PC-9 (cell line): ENCODE measurements around the gene ELL2. TPM values are rescaled to one million over a fixed set of nuclear protein-coding genes. Genes with fewer than 3 reads are reported as not detected.

Experiments used
- BruUV-seq: library from RNA; stranded (reverse); fragments of 400-500 nt; replicated peaks from 2 replicates; lab custom pipeline; 2021; lab: Mats Ljungman, UMichigan
- CTCF ChIA-PET: fragments of 300-600 bp; sonication (Branson Sonifier 250); formaldehyde crosslinking; loops from one replicate; lab custom pipeline; 2022; ENCODE audit warnings: antibody characterized with exemption; lab: Charles Lee
- POLR2A ChIA-PET: fragments of 300-600 bp; sonication (Branson Sonifier 250); formaldehyde crosslinking; loops from one replicate; lab custom pipeline; 2022; ENCODE audit warnings: antibody characterized with exemption; ENCODE audit not compliant: unreplicated experiment; lab: Charles Lee
- DNase-seq, 2 experiments: peaks; one replicate each; pipeline versions ENCODE4 v3.0.0 to v3.0.0-alpha.2; 2015 to 2022; ENCODE audit warnings: mixed read lengths in 1 of 2
- H2AFZ ChIP-seq: fragments of 200-600 bp; sonication (generic); 2 replicates; pipeline ENCODE4 v1.8.1; 2017; ENCODE audit warnings: antibody characterized with exemption
- H3F3A ChIP-seq: fragments of 200-600 bp; sonication (generic); 2 replicates; pipeline ENCODE4 v1.8.1; 2017; ENCODE audit warnings: antibody characterized with exemption, mild to moderate bottlenecking, low read depth; ENCODE audit not compliant: insufficient read depth
- H3K27ac ChIP-seq: fragments of 200-600 bp; sonication (generic); 2 replicates; pipeline ENCODE4 v1.6.1; 2016; ENCODE audit warnings: mixed run types
- H3K27me3 ChIP-seq: fragments of 200-600 bp; sonication (generic); 2 replicates; pipeline ENCODE4 v1.6.1; 2016; ENCODE audit warnings: low read depth, mixed run types; ENCODE audit not compliant: insufficient read depth
- H3K36me3 ChIP-seq: fragments of 200-600 bp; sonication (generic); 2 replicates; pipeline ENCODE4 v1.6.1; 2016; ENCODE audit warnings: low read depth, mixed run types
- H3K4me1 ChIP-seq: fragments of 200-600 bp; sonication (generic); replicated peaks from 2 replicates; pipeline ENCODE4 v1.6.1; 2016; ENCODE audit warnings: mixed run types; ENCODE audit not compliant: insufficient read depth
- H3K4me2 ChIP-seq: fragments of 200-600 bp; sonication (generic); 2 replicates; pipeline ENCODE4 v1.6.1; 2017; ENCODE audit warnings: mixed run types
- H3K4me3 ChIP-seq: fragments of 200-600 bp; sonication (generic); 2 replicates; pipeline ENCODE4 v1.6.1; 2016; ENCODE audit warnings: mixed run types
- H3K79me2 ChIP-seq: fragments of 200-600 bp; sonication (generic); 2 replicates; pipeline ENCODE4 v1.6.1; 2017; ENCODE audit warnings: low read depth, mixed run types
- H3K9me2 ChIP-seq: fragments of 200-600 bp; sonication (generic); 2 replicates; pipeline ENCODE4 v1.8.1; 2017; ENCODE audit warnings: mild to moderate bottlenecking; ENCODE audit not compliant: insufficient read depth
- H3K9me3 ChIP-seq: fragments of 200-600 bp; sonication (generic); 2 replicates; pipeline ENCODE4 v1.8.1; 2016; ENCODE audit warnings: low read depth; ENCODE audit not compliant: insufficient read depth
- H4K20me1 ChIP-seq: fragments of 200-600 bp; sonication (generic); 2 replicates; pipeline ENCODE4 v1.8.1; 2017; ENCODE audit not compliant: insufficient read depth
- CTCF ChIP-seq: fragments of 200-600 bp; sonication (generic); conservative IDR thresholded peaks from 2 replicates; pipeline ENCODE4 v1.6.1; 2017; ENCODE audit warnings: mixed run types, antibody characterized with exemption, mild to moderate bottlenecking, moderate library complexity
- EZH2 ChIP-seq: fragments of 200-600 bp; sonication (generic); IDR thresholded peaks from 2 replicates; pipeline ENCODE4 v1.8.0; 2017; ENCODE audit warnings: antibody characterized with exemption, low read depth
- intact Hi-C: fragments of 100-400 bp; cut with micrococcal nuclease; formaldehyde crosslinking; loops from one replicate; pipeline ENCODE4 v1.10.0; 2022; ENCODE audit not compliant: unreplicated experiment
- total RNA-seq: library from RNA; stranded (reverse); gene quantifications from 2 replicates; pipeline ENCODE4 v1.2.3, GENCODE V29; 2021

Gene ELL2
- total RNA-seq, 1 experiment from 2014 or later = 25.5 TPM

GRCh38 chr5:95840956-95841705, 120.5 kb downstream of the ELL2 start:
- Histone ChIP-seq H3K9me3 (no peaks in the 10 kb centered on the region; the same call in 1 of the 2 replicates), H3F3A (peaks cover 8% of the 10 kb centered on the region; the same call in 1 of the 2 replicates), H3K36me3 (no peaks in the 10 kb centered on the region), H3K4me3 (no peak overlapping the region), H3K79me2 (no peaks in the 10 kb centered on the region), H4K20me1 (no peaks in the 10 kb centered on the region), H3K9me2 (no peaks in the 10 kb centered on the region), H3K4me2 (no peak overlapping the region), H2AFZ (no peak overlapping the region), H3K27me3 (no peaks in the 10 kb centered on the region), H3K27ac (peak overlapping the region; percentile 75), H3K4me1 (peaks cover 39% of the 10 kb centered on the region)
- BruUV-seq = TSS peak; percentile 63
- POLR2A ChIA-PET = no interaction called here
- no peak for DNase-seq
- intact Hi-C loops = loop anchor here (5.0 to 10.0 kb wide), 2 partner anchors 284 to 556 kb away; partner anchors contain the start of genes ARSK and MCTP1
- TF ChIP-seq EZH2 (no peak), CTCF (no peak)
- CTCF ChIA-PET = interaction anchor here (0.6 kb wide), 2 partner anchors 34 to 194 kb away, joined by 3 read pairs; no protein-coding TSS in a partner anchor

GRCh38 chr5:95839658-95840057, 122.0 kb downstream of the ELL2 start:
- intact Hi-C loops = loop anchor here (5.0 to 10.0 kb wide), 3 partner anchors 127 to 555 kb away; partner anchors contain the start of genes ARSK and MCTP1
- ChIA-PET CTCF (no interaction called here), POLR2A (no interaction called here)
- Histone ChIP-seq H3K36me3 (no peaks in the 10 kb centered on the region), H3K4me2 (no peak overlapping the region), H3K9me2 (no peaks in the 10 kb centered on the region), H3K4me3 (no peak overlapping the region), H3K9me3 (no peaks in the 10 kb centered on the region; the same call in 1 of the 2 replicates), H3K27me3 (no peaks in the 10 kb centered on the region), H3F3A (peaks cover 12% of the 10 kb centered on the region; the same call in 1 of the 2 replicates), H2AFZ (no peak overlapping the region), H3K79me2 (no peaks in the 10 kb centered on the region), H4K20me1 (no peaks in the 10 kb centered on the region), H3K4me1 (peaks cover 52% of the 10 kb centered on the region), H3K27ac (no peak overlapping the region)
- DNase-seq = no peak
- BruUV-seq = no TSS peak
- TF ChIP-seq CTCF = no peak
- no peak for TF ChIP-seq EZH2

DNA sequence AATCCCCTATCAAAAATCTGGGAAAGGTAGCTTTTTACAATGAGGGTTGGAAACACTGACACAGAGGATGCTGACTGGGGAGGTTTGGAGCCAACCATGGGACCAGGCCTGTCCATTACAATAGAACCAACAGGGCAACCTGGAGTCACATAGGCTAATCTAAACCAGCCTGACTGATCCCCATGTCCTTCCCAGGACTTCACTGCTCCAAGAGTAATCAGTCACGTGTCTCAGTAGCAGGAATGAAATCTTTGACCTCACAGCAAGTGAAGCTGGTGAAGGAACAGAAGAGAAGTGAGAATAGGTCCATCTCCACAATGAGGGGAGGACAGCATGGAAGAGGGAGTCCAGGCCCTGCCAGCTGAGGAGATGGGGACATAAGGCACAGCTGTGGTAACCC, 123.1 kb downstream of the ELL2 start:
- ChIA-PET CTCF (no interaction called here), POLR2A (no interaction called here)
- BruUV-seq = no TSS peak
- H3K79me2 ChIP-seq = no peaks in the 10 kb centered on the region
- no peak overlapping the region for H3K4me3 ChIP-seq
- H3K36me3 ChIP-seq = no peaks in the 10 kb centered on the region
- no peak for DNase-seq
- no peaks in the 10 kb centered on the region; the same call in 1 of the 2 replicates for H3K9me3 ChIP-seq
- H2AFZ ChIP-seq = no peak overlapping the region
- intact Hi-C loops = loop anchor here (5.0 kb wide), 1 partner anchor 126 kb away; no protein-coding TSS in a partner anchor
- H3K4me1 ChIP-seq = peaks cover 54% of the 10 kb centered on the region
- H3K27ac ChIP-seq = no peak overlapping the region
- TF ChIP-seq CTCF (no peak), EZH2 (no peak)
- no peaks in the 10 kb centered on the region for H3K27me3 ChIP-seq
- H3K4me2 ChIP-seq = no peak overlapping the region
- H3F3A ChIP-seq = peaks cover 15% of the 10 kb centered on the region; the same call in 1 of the 2 replicates
- no peaks in the 10 kb centered on the region for H3K9me2 ChIP-seq
- H4K20me1 ChIP-seq = no peaks in the 10 kb centered on the region
